Osteocyte (in vitro differentiated cells): ENCODE measurements around the gene PMPCA. TPM values are rescaled to one million over a fixed set of nuclear protein-coding genes. Genes with fewer than 3 reads are reported as not detected.

Experiments
- DNase-seq: peaks from one replicate; pipeline ENCODE4 v3.0.0; 2021; ENCODE audit warnings: mixed read lengths; ENCODE audit not compliant: unreplicated experiment; ENCODE audit errors: extremely low spot score
- H3K27ac Mint-ChIP-seq: one replicate; pipeline ENCODE4 v1.8.0; 2021; ENCODE audit warnings: mild to moderate bottlenecking, mixed read lengths; ENCODE audit not compliant: unreplicated experiment
- H3K27me3 Mint-ChIP-seq: one replicate; pipeline ENCODE4 v1.8.0; 2021; ENCODE audit warnings: mixed read lengths; ENCODE audit not compliant: unreplicated experiment
- H3K36me3 Mint-ChIP-seq: one replicate; pipeline ENCODE4 v1.8.0; 2021; ENCODE audit warnings: mixed read lengths; ENCODE audit not compliant: unreplicated experiment
- H3K4me1 Mint-ChIP-seq: one replicate; pipeline ENCODE4 v1.8.0; 2021; ENCODE audit warnings: mixed read lengths; ENCODE audit not compliant: unreplicated experiment
- H3K4me3 Mint-ChIP-seq: one replicate; pipeline ENCODE4 v1.8.0; 2021; ENCODE audit warnings: mild to moderate bottlenecking, moderate library complexity, mixed read lengths; ENCODE audit not compliant: unreplicated experiment
- H3K9me3 Mint-ChIP-seq: one replicate; pipeline ENCODE4 v1.8.0; 2021; ENCODE audit warnings: mixed read lengths; ENCODE audit not compliant: unreplicated experiment
- CTCF ChIP-seq: fragments of 200-600 bp; sonication (generic); IDR thresholded peaks from 2 replicates; pipeline ENCODE4 v1.5.0; 2021; ENCODE audit warnings: antibody characterized with exemption, mild to moderate bottlenecking, moderate library complexity
- total RNA-seq: library from RNA; stranded (reverse); gene quantifications from 2 replicates; pipeline ENCODE4 v1.2.1, GENCODE V29; 2021

PMPCA gene
- total RNA-seq, 1 donor from 2014 or later, result 52.8 TPM

GRCh38 chr9:136454026-136454796, 43.8 kb downstream of the PMPCA start:
- no peak for TF ChIP-seq CTCF
- no peak for DNase-seq
- no peak overlapping the region for H3K4me3 Mint-ChIP-seq
- peaks cover 56% of the 10 kb centered on the region for H3K36me3 Mint-ChIP-seq
- H3K9me3 Mint-ChIP-seq, result no peaks in the 10 kb centered on the region
- H3K27ac Mint-ChIP-seq, result no peak overlapping the region
- H3K27me3 Mint-ChIP-seq, result no peaks in the 10 kb centered on the region
- H3K4me1 Mint-ChIP-seq, result no peaks in the 10 kb centered on the region

- no peak for TF ChIP-seq CTCF
- DNase-seq, result no peak
- Mint-ChIP-seq H3K4me1 (no peaks in the 10 kb centered on the region), H3K4me3 (no peak overlapping the region), H3K36me3 (peaks cover 57% of the 10 kb centered on the region), H3K9me3 (no peaks in the 10 kb centered on the region), H3K27me3 (no peaks in the 10 kb centered on the region), H3K27ac (no peak overlapping the region)
Observed at GRCh38 chr9:136455043-136456002, 44.9 kb downstream of the PMPCA start.

GRCh38 chr9:136456258-136456657, 45.8 kb downstream of the PMPCA start:
- no peak for TF ChIP-seq CTCF
- Mint-ChIP-seq H3K9me3 (no peaks in the 10 kb centered on the region), H3K27ac (no peak overlapping the region), H3K4me1 (no peaks in the 10 kb centered on the region), H3K36me3 (peaks cover 56% of the 10 kb centered on the region), H3K27me3 (no peaks in the 10 kb centered on the region), H3K4me3 (no peak overlapping the region)
- no peak for DNase-seq

GRCh38 chr9:136457326-136457725, 46.9 kb downstream of the PMPCA start:
- DNase-seq, result no peak
- Mint-ChIP-seq H3K27me3 (no peaks in the 10 kb centered on the region), H3K36me3 (peaks cover 55% of the 10 kb centered on the region), H3K27ac (no peak overlapping the region), H3K4me1 (no peaks in the 10 kb centered on the region), H3K4me3 (no peak overlapping the region), H3K9me3 (no peaks in the 10 kb centered on the region)
- TF ChIP-seq CTCF, result no peak

- no peak for DNase-seq
- H3K4me3 Mint-ChIP-seq, result no peak overlapping the region
- peaks cover 53% of the 10 kb centered on the region for H3K36me3 Mint-ChIP-seq
- no peaks in the 10 kb centered on the region for H3K27me3 Mint-ChIP-seq
- H3K27ac Mint-ChIP-seq, result no peak overlapping the region
- TF ChIP-seq CTCF, result no peak
- H3K4me1 Mint-ChIP-seq, result no peaks in the 10 kb centered on the region
- no peaks in the 10 kb centered on the region for H3K9me3 Mint-ChIP-seq
Observed at GRCh38 chr9:136459425-136459824, 49.0 kb downstream of the PMPCA start.
